ENCODE data around the gene EEFSEC.

The EEFSEC gene

GRCh38 chr3:128296469-128297251, 143.4 kb downstream of the EEFSEC start:
- no peak for DNase-seq

GRCh38 chr3:128297401-128298138, 144.3 kb downstream of the EEFSEC start:
- no peak for DNase-seq

GRCh38 chr3:128301186-128302023, 148.1 kb downstream of the EEFSEC start:
- DNase-seq = no peak

GRCh38 chr3:128306481-128306880, 153.2 kb downstream of the EEFSEC start:
- DNase-seq = no peak

GRCh38 chr3:128307029-128307633, 153.8 kb downstream of the EEFSEC start:
- DNase-seq = no peak

- DNase-seq = no peak
Measured at GRCh38 chr3:128307781-128308469, 154.6 kb downstream of the EEFSEC start.

- DNase-seq = peak; percentile 28
Measured at GRCh38 chr3:128309026-128309425, 155.7 kb downstream of the EEFSEC start.

- DNase-seq = no peak
Measured at GRCh38 chr3:128310286-128311058, 157.2 kb downstream of the EEFSEC start.

GRCh38 chr3:128311441-128311844, 158.2 kb downstream of the EEFSEC start:
- DNase-seq = no peak

GRCh38 chr3:128312271-128312670, 159.0 kb downstream of the EEFSEC start:
- no peak for DNase-seq

- no peak for DNase-seq
Measured at GRCh38 chr3:128313071-128313725, 159.9 kb downstream of the EEFSEC start.

GRCh38 chr3:128313935-128314334, 160.7 kb downstream of the EEFSEC start:
- no peak for DNase-seq

GRCh38 chr3:128315313-128315712, 162.0 kb downstream of the EEFSEC start:
- DNase-seq = no peak

GRCh38 chr3:128316481-128316891, 163.2 kb downstream of the EEFSEC start:
- DNase-seq = no peak

- no peak for DNase-seq
Measured at GRCh38 chr3:128317101-128317697, 163.9 kb downstream of the EEFSEC start.

GRCh38 chr3:128317698-128318231, 164.5 kb downstream of the EEFSEC start:
- no peak for DNase-seq

GRCh38 chr3:128318275-128318941, 165.1 kb downstream of the EEFSEC start:
- DNase-seq = no peak

GRCh38 chr3:128319107-128319506, 165.8 kb downstream of the EEFSEC start:
- no peak for DNase-seq

- DNase-seq = no peak
Measured at GRCh38 chr3:128319741-128320141, 166.5 kb downstream of the EEFSEC start.
